GM23248 (cell line): Measurements from ENCODE around the gene KCNQ5.

Experiments used
- EZH2 ChIP-seq: fragments of 200-600 bp; sonication (generic); IDR thresholded peaks from 2 replicates; pipeline ENCODE4 v1.6.1; 2018; ENCODE audit warnings: antibody characterized with exemption, mild to moderate bottlenecking; ENCODE audit not compliant: insufficient read depth, poor library complexity, severe bottlenecking
- EZH2phosphoT487 ChIP-seq: fragments of 200-600 bp; sonication (generic); IDR thresholded peaks from 2 replicates; pipeline ENCODE4 v1.6.1; 2018; ENCODE audit warnings: antibody characterized with exemption, moderate library complexity, mild to moderate bottlenecking, low read depth; ENCODE audit not compliant: insufficient read depth

DNA sequence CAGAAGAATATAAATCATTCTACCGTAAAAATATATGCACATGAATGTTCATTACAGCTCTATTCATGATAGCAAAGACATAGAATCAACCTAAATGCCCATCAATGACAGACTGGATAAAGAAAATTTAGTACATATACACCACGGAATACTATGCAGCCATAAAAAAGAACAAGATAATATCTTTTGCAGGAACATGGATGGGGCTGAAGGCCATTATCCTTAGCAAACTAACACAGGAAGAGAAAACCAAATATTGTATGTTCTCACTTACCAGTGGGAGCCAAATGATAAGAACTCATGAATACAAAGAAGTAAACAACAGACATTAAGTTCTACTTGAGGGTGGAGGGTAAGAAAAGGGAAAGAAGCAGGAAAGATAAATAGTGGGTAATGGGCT lies 595.0 kb downstream of the KCNQ5 start:
- TF ChIP-seq EZH2 (no peak), EZH2phosphoT487 (no peak)
